Hepatocyte (in vitro differentiated cells): ENCODE measurements around the gene GPC3. TPM values are rescaled to one million over a fixed set of nuclear protein-coding genes. Genes with fewer than 3 reads are reported as not detected.

Experiments
- DNase-seq: peaks from one replicate; pipeline ENCODE4 v3.0.0-alpha.2; 2016; ENCODE audit warnings: low spot score
- H2AFZ ChIP-seq: fragments of 200-600 bp; sonication (generic); 2 replicates; pipeline ENCODE4 v1.6.0; 2016; ENCODE audit warnings: antibody characterized with exemption, mild to moderate bottlenecking
- H3K27ac ChIP-seq: fragments of 200-600 bp; sonication (generic); 2 replicates; pipeline ENCODE4 v1.5.1; 2016; ENCODE audit warnings: mild to moderate bottlenecking
- H3K27me3 ChIP-seq: fragments of 200-600 bp; sonication (generic); 2 replicates; pipeline ENCODE4 v1.6.1; 2016
- H3K36me3 ChIP-seq: fragments of 200-600 bp; sonication (generic); replicated peaks from 2 replicates; pipeline ENCODE4 v1.5.1; 2016; ENCODE audit warnings: low read depth; ENCODE audit not compliant: insufficient read depth
- H3K4me1 ChIP-seq: fragments of 200-600 bp; sonication (generic); 2 replicates; pipeline ENCODE4 v1.5.1; 2016; ENCODE audit warnings: mild to moderate bottlenecking, moderate library complexity; ENCODE audit not compliant: insufficient read depth
- H3K4me2 ChIP-seq: fragments of 200-600 bp; sonication (generic); 2 replicates; pipeline ENCODE4 v1.6.0; 2016
- H3K4me3 ChIP-seq: fragments of 200-600 bp; sonication (generic); 2 replicates; pipeline ENCODE4 v1.5.1; 2016; ENCODE audit warnings: mild to moderate bottlenecking
- H3K79me2 ChIP-seq: fragments of 200-600 bp; sonication (generic); 2 replicates; pipeline ENCODE4 v1.6.0; 2017; ENCODE audit warnings: mild to moderate bottlenecking
- H3K9me2 ChIP-seq: fragments of 200-600 bp; sonication (generic); replicated peaks from 2 replicates; pipeline ENCODE4 v1.6.0; 2017; ENCODE audit warnings: mild to moderate bottlenecking; ENCODE audit not compliant: insufficient read depth
- H3K9me3 ChIP-seq: fragments of 200-600 bp; sonication (generic); 2 replicates; pipeline ENCODE4 v1.5.1; 2016; ENCODE audit warnings: low read depth, mild to moderate bottlenecking
- H4K20me1 ChIP-seq: fragments of 200-600 bp; sonication (generic); 2 replicates; pipeline ENCODE4 v1.6.0; 2016; ENCODE audit warnings: mild to moderate bottlenecking; ENCODE audit not compliant: insufficient read depth, poor library complexity, severe bottlenecking
- CTCF ChIP-seq: fragments of 200-600 bp; sonication (generic); IDR thresholded peaks from 2 replicates; pipeline ENCODE4 v1.5.1; 2016; ENCODE audit warnings: antibody characterized with exemption, mild to moderate bottlenecking; ENCODE audit not compliant: poor library complexity
- EZH2 ChIP-seq: fragments of 200-600 bp; sonication (generic); IDR thresholded peaks from 2 replicates; pipeline ENCODE4 v1.6.1; 2016; ENCODE audit warnings: antibody characterized with exemption, mild to moderate bottlenecking, borderline replicate concordance
- EZH2phosphoT487 ChIP-seq: fragments of 200-600 bp; sonication (generic); IDR thresholded peaks from one replicate; pipeline ENCODE4 v1.6.1; 2018; ENCODE audit warnings: antibody characterized with exemption, mild to moderate bottlenecking, low read depth, moderate library complexity; ENCODE audit not compliant: unreplicated experiment, severe bottlenecking
- WGBS: methylation state at CpG from one replicate; pipeline ENCODE4 v1.1.6; 2016; ENCODE audit warnings: low lambda C conversion rate; ENCODE audit errors: missing lambda C conversion rate; 5-methylcytosine and 5-hydroxymethylcytosine counted together
- polyA plus RNA-seq: library from polyadenylated mRNA; unstranded; fragments of >200 nt; fragmentation: Nextera tagmentation; extraction: Ambion mirVana; gene quantifications from 2 replicates; pipeline ENCODE4 v1.2.1, GENCODE V29; 2016
- total RNA-seq: library from RNA; depleted of rRNA; stranded (reverse); fragments of >200 nt; gene quantifications from 2 replicates; pipeline ENCODE4 v1.2.3, GENCODE V29; 2014

GPC3 gene
- total and polyA plus RNA-seq, 2 experiments from 2014 or later: 789 to 860 TPM

- no peak for TF ChIP-seq CTCF
- TF ChIP-seq EZH2: no peak
- TF ChIP-seq EZH2phosphoT487: no peak
- no peaks in the 10 kb centered on the region for H3K27me3 ChIP-seq
- no peaks in the 10 kb centered on the region for H3K9me2 ChIP-seq
- no peak overlapping the region for H2AFZ ChIP-seq
- H3K9me3 ChIP-seq: no peaks in the 10 kb centered on the region
- 55% methylated on average over 1 of the region's 1 CpG for WGBS
- no peaks in the 10 kb centered on the region for H3K79me2 ChIP-seq
- no peak overlapping the region for H3K4me2 ChIP-seq
- DNase-seq: no peak
- H3K36me3 ChIP-seq: no peaks in the 10 kb centered on the region
- no peak overlapping the region for H3K27ac ChIP-seq
- no peaks in the 10 kb centered on the region for H3K4me1 ChIP-seq
- H4K20me1 ChIP-seq: no peaks in the 10 kb centered on the region
- no peak overlapping the region for H3K4me3 ChIP-seq
These were observed 150.6 kb downstream of the GPC3 start for GRCh38 chrX:133834771-133835170.

GRCh38 chrX:133819546-133819945, 165.8 kb downstream of the GPC3 start:
- H3K9me3 ChIP-seq: no peaks in the 10 kb centered on the region
- no peak overlapping the region for H3K4me3 ChIP-seq
- no peaks in the 10 kb centered on the region for H3K4me1 ChIP-seq
- no peaks in the 10 kb centered on the region for H3K9me2 ChIP-seq
- H4K20me1 ChIP-seq: no peaks in the 10 kb centered on the region
- no peaks in the 10 kb centered on the region for H3K27me3 ChIP-seq
- no peak overlapping the region for H3K4me2 ChIP-seq
- no peaks in the 10 kb centered on the region for H3K36me3 ChIP-seq
- H3K79me2 ChIP-seq: no peaks in the 10 kb centered on the region
- no peak for DNase-seq
- no peak overlapping the region for H2AFZ ChIP-seq
- H3K27ac ChIP-seq: no peak overlapping the region
- TF ChIP-seq EZH2phosphoT487: no peak
- no peak for TF ChIP-seq EZH2
- TF ChIP-seq CTCF: no peak

- Histone ChIP-seq H3K27ac (no peak overlapping the region), H3K4me1 (no peaks in the 10 kb centered on the region), H2AFZ (no peak overlapping the region), H3K36me3 (no peaks in the 10 kb centered on the region), H4K20me1 (no peaks in the 10 kb centered on the region), H3K9me2 (no peaks in the 10 kb centered on the region), H3K9me3 (no peaks in the 10 kb centered on the region), H3K4me2 (no peak overlapping the region), H3K4me3 (no peak overlapping the region), H3K27me3 (no peaks in the 10 kb centered on the region), H3K79me2 (no peaks in the 10 kb centered on the region)
- TF ChIP-seq EZH2phosphoT487 (no peak), EZH2 (no peak), CTCF (no peak)
- WGBS: 82% methylated on average over 5 of the region's 5 CpGs
- no peak for DNase-seq
These were observed 167.4 kb downstream of the GPC3 start for GRCh38 chrX:133818019-133818418.

GRCh38 chrX:133815496-133815895, 169.9 kb downstream of the GPC3 start:
- H2AFZ ChIP-seq: no peak overlapping the region
- no peaks in the 10 kb centered on the region for H3K27me3 ChIP-seq
- no peak overlapping the region for H3K4me2 ChIP-seq
- no peak overlapping the region for H3K4me3 ChIP-seq
- TF ChIP-seq CTCF (no peak), EZH2phosphoT487 (no peak), EZH2 (no peak)
- H4K20me1 ChIP-seq: no peaks in the 10 kb centered on the region
- H3K27ac ChIP-seq: no peak overlapping the region
- no peaks in the 10 kb centered on the region for H3K36me3 ChIP-seq
- H3K9me2 ChIP-seq: no peaks in the 10 kb centered on the region
- H3K79me2 ChIP-seq: no peaks in the 10 kb centered on the region
- H3K4me1 ChIP-seq: no peaks in the 10 kb centered on the region
- no peaks in the 10 kb centered on the region for H3K9me3 ChIP-seq
- 63% methylated on average over 1 of the region's 1 CpG for WGBS
- DNase-seq: no peak
